Naive thymus-derived CD8-positive, alpha-beta T cell (primary cell): ENCODE measurements around the gene NPTXR. TPM values are rescaled to one million over a fixed set of nuclear protein-coding genes. Genes with fewer than 3 reads are reported as not detected.

Experiments
- ATAC-seq, 2 donors: fragments of 150-1000 bp; cut with Tn5 transposase in 1 of 2; sonication (Bioruptor Pico), chemical (Tn5 transposase) in 1 of 2; 1 replicate in 1 of 2; 2 replicates in 1 of 2; pipeline ENCODE4 v1.10.0; 2021; ENCODE audit warnings: mild to moderate bottlenecking in 2 of 2, moderate library complexity in 2 of 2
- POLR2A ChIA-PET: fragments of 350-600 bp; sonication (Branson Sonifier 250); formaldehyde crosslinking; loops from one replicate; lab custom pipeline; 2021; ENCODE audit warnings: antibody characterized with exemption; lab: Charles Lee
- DNase-seq, 10 donors: peaks; one replicate each; pipeline versions ENCODE4 v3.0.0 to v3.0.0-alpha.2; 2020 to 2022
- H3K27ac Mint-ChIP-seq, 10 donors: one replicate each; pipeline ENCODE4 v1.8.0; 2020 to 2022; ENCODE audit warnings: mild to moderate bottlenecking in 10 of 10, mixed read lengths in 10 of 10, moderate library complexity in 4 of 10, inconsistent platforms in 1 of 10
- H3K27me3 Mint-ChIP-seq, 5 donors: one replicate each; pipeline ENCODE4 v1.8.0; 2021 to 2022; ENCODE audit warnings: mixed read lengths in 5 of 5
- H3K36me3 Mint-ChIP-seq, 3 donors: one replicate each; pipeline ENCODE4 v1.8.0; 2020 to 2022; ENCODE audit warnings: mixed read lengths in 3 of 3, mild to moderate bottlenecking in 2 of 3, inconsistent platforms in 1 of 3
- H3K4me1 Mint-ChIP-seq, 4 donors: one replicate each; pipeline ENCODE4 v1.8.0; 2021 to 2022; ENCODE audit warnings: mixed read lengths in 4 of 4
- H3K4me3 Mint-ChIP-seq, 10 donors: one replicate each; pipeline ENCODE4 v1.8.0; 2020 to 2022; ENCODE audit warnings: mild to moderate bottlenecking in 10 of 10, mixed read lengths in 10 of 10, moderate library complexity in 6 of 10, inconsistent platforms in 1 of 10
- H3K9me3 Mint-ChIP-seq, 9 donors: one replicate each; pipeline ENCODE4 v1.8.0; 2020 to 2022; ENCODE audit warnings: mixed read lengths in 9 of 9, mild to moderate bottlenecking in 3 of 9, inconsistent platforms in 1 of 9, moderate library complexity in 1 of 9
- polyA plus RNA-seq, 3 donors: library from polyadenylated mRNA; unstranded; fragments of 300-500 nt; fragmentation: Illumina TruSeq; gene quantifications; one replicate each; pipeline ENCODE4 v1.2.3, GENCODE V29; 2021
- total RNA-seq, 8 experiments: library from RNA in 2 of 8; stranded (reverse) in 2 of 8; gene quantifications; one replicate each; pipeline ENCODE4 v1.2.3 and lab custom pipeline; 2021 to 2026

The NPTXR gene
- total RNA-seq (10 to 100 TPM; 11.3 to 12.6 TPM), polyA plus RNA-seq (1 to 10 TPM in 1 of 3 donors, under 1 TPM in 2; 0.73 to 1.1 (median 0.87) TPM), total RNA-seq (lab: John Stamatoyannopoulos, UW) (1.7 to 12.3 (median 7.3) reads per million in 6 experiments)

DNA sequence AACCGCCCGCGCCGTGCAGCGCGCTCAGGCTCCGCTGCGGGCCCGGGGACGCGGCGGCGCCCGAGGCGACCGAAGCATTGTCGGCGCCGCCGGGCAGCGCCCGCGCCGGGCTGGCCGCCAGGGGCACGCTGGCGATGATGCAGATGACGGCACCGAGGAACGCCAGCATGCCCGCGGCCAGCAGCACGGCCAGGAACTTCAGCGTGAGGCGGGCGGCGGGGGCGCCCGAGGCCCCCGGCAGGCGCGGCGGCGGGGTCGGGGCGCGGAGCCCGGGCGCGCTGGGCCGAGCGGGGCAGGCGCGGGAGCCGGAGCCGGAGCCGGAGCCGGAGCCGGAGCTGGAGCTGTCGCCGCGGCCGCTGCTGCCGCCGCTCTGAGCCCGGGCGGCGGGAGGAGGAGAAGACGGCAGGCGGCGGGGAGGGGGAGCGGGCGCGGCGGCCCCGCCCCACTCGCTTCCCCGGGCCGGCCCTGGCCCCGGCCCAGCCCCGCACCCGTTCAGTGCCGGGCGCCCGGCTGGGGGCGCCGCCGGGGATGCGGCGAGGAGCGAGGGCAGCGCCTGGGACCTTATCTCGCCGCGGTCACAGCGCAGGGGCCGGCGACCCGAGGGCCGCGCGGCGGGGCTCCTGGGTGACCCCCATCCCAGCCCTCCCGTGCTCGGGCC, at the start of gene NPTXR:
TSS of gene NPTXR (minus strand) at position 372 of the 658 bp plus-strand sequence.
- Mint-ChIP-seq H3K27me3 (peaks cover 0 to 24% (median 6%) of the 10 kb centered on the region in 5 donors), H3K9me3 (no peaks in the 10 kb centered on the region), H3K4me3 (peak within 1 kb of the TSS; percentile 74 to 90 (median 85)), H3K27ac (peak within 1 kb of the TSS in 7 of 10 donors; percentile 44 to 87 (median 71)), H3K36me3 (peaks cover 0 to 7% (median 0%) of the 10 kb centered on the region in 3 donors), H3K4me1 (peaks cover 19 to 32% (median 27%) of the 10 kb centered on the region in 4 donors)
- POLR2A ChIA-PET: interaction anchor here (0.7 to 6.2 kb wide), 16 partner anchors 9 to 159 kb away, joined by 3 to 57 read pairs (median 5); partner anchors contain the start of genes CBX6, GTPBP1 and SUN2
- peak; percentile 63 to 72 for ATAC-seq
- DNase-seq: peak in 8 of 10 donors; percentile 21 to 52 (median 39)

DNA sequence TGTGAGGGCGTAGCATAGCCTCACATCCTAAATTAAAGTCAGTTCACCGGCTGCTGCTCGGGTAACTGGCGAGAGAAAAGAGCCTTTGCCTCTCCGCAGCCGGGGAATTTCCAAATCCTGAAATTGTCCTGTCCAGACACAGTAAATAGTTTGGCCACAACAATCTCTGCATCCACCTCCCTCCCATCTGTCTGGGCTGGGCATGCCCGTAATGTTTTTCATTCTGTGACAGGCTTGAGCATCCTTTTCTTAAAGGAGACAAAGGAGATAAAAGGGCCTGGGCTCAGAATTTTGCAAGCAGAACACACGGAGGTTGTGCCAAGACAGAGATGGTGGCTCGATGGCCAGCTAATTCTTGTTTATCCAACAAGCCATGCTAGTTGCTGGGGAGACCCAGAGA, 47.4 kb upstream of the NPTXR start:
- no peak overlapping the region for H3K4me3 Mint-ChIP-seq
- ATAC-seq (no peak), DNase-seq (no peak)
- no peak overlapping the region for H3K27ac Mint-ChIP-seq
- H3K36me3 Mint-ChIP-seq: no peaks in the 10 kb centered on the region
- H3K9me3 Mint-ChIP-seq: no peaks in the 10 kb centered on the region
- H3K27me3 Mint-ChIP-seq: peaks cover 3 to 27% (median 8%) of the 10 kb centered on the region in 5 donors
- POLR2A ChIA-PET: no interaction called here
- H3K4me1 Mint-ChIP-seq: no peaks in the 10 kb centered on the region

DNA sequence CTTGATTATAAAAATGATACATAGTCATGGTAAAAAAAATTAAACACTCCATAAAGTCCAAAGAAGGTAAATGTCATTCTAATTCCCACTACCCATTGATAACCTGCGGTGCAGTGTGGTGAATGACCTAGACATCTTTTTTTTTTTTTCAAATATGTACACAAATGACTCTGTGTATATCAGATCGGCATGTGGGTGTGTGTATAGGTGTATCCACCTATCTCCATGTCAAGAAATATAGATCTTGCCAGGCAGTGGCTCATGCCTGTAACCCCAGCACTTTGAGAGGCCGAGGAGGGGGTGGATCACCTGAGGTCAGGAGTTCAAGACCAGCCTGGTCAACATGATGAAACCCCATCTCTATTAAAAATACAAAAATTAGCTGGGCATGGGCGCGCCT, 46.5 kb upstream of the NPTXR start:
- H3K27me3 Mint-ChIP-seq: peaks cover 3 to 23% (median 8%) of the 10 kb centered on the region in 5 donors
- H3K4me1 Mint-ChIP-seq: no peaks in the 10 kb centered on the region
- DNase-seq: no peak
- H3K4me3 Mint-ChIP-seq: no peak overlapping the region
- H3K36me3 Mint-ChIP-seq: no peaks in the 10 kb centered on the region
- ATAC-seq: no peak
- no peaks in the 10 kb centered on the region for H3K9me3 Mint-ChIP-seq
- no peak overlapping the region for H3K27ac Mint-ChIP-seq
- POLR2A ChIA-PET: no interaction called here

GRCh38 chr22:38886333-38886732, 42.5 kb upstream of the NPTXR start:
- Mint-ChIP-seq H3K4me3 (no peak overlapping the region), H3K27ac (no peak overlapping the region), H3K4me1 (peaks cover 16 to 32% (median 23%) of the 10 kb centered on the region in 4 donors), H3K9me3 (no peaks in the 10 kb centered on the region), H3K36me3 (no peaks in the 10 kb centered on the region), H3K27me3 (peaks cover 0 to 9% (median 0%) of the 10 kb centered on the region in 5 donors)
- POLR2A ChIA-PET: no interaction called here
- ATAC-seq (no peak), DNase-seq (no peak)

GRCh38 chr22:38882972-38883622, 39.3 kb upstream of the NPTXR start:
- H3K4me3 Mint-ChIP-seq: peak overlapping the region; percentile 28 to 81 (median 54)
- H3K27me3 Mint-ChIP-seq: peaks cover 0 to 7% (median 0%) of the 10 kb centered on the region in 5 donors
- H3K36me3 Mint-ChIP-seq: no peaks in the 10 kb centered on the region
- peak overlapping the region; percentile 60 to 90 (median 78) for H3K27ac Mint-ChIP-seq
- peak in 1 of 2 donors; percentile 42 for ATAC-seq
- peak in 1 of 10 donors; percentile 16 for DNase-seq
- H3K4me1 Mint-ChIP-seq: peaks cover 17 to 35% (median 25%) of the 10 kb centered on the region in 4 donors
- H3K9me3 Mint-ChIP-seq: no peaks in the 10 kb centered on the region
- POLR2A ChIA-PET: no interaction called here

DNA sequence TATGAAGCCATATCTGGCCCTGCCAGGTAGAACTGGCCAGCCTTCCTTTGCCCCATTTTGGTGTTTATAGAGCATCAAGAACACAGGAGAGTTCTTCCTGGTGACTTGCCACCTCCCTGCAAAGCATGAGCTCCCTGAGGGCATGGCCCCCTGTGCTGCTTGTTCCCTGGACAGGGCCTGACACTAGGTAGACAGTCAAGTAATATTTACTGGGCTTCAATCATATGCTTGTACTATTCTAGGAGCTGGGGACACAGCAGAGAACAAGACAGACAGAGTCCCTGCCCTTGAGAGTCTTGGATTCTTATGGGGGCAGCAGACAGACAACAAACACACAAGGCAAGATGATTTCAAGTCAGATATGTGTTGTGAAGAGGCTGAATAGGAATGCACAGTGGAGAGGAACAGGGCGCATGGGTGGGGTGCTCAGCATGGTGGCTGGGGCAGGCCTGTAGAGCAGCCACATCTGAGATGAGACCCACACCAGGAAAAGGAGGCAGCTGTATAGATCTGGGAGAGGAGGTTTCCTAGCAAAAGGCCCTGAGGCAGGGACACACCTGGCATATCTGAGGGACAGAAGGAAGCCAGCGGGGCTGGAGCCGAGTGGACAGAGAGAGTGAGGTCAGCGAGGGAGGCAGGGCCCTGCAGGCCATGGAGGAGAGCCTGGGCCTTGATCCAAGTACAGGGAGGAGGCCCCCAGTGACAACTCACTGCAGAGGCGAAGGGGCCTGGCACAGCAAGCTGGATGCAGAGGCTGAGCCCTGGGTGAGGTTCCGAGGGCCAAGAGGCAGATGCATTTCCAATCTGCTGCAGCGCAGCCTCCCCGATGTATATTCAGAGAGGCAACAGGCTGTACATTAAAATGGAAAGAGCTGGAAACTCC, 38.4 kb upstream of the NPTXR start:
- Mint-ChIP-seq H3K36me3 (no peaks in the 10 kb centered on the region), H3K27me3 (peaks cover 0 to 5% (median 0%) of the 10 kb centered on the region in 5 donors), H3K27ac (peak overlapping the region; percentile 59 to 90 (median 76)), H3K4me3 (peak overlapping the region in 9 of 10 donors; percentile 20 to 81 (median 50)), H3K4me1 (peaks cover 17 to 35% (median 25%) of the 10 kb centered on the region in 4 donors), H3K9me3 (no peaks in the 10 kb centered on the region)
- no peak for DNase-seq
- POLR2A ChIA-PET: no interaction called here
- ATAC-seq: no peak

DNA sequence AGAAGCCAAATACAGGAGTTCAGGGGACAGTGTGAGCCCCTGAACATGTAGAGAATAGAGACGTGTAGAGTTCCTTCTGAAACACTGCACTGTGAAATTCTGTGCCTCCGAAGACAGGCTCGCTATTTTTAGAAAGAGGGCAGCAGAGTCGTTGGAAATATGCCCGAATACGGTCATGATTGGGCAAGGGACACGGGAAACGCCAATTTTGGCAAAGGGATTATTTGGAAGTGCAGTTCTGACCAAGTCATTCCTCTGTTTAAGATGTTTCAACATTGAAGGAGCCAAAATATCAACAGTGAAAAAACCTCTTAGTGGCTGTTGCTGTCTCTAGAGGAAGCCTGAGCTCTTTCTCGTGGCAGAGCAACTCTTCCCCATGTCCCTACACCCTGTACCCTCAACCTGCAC, 37.6 kb upstream of the NPTXR start:
- DNase-seq (no peak), ATAC-seq (no peak)
- no peaks in the 10 kb centered on the region for H3K9me3 Mint-ChIP-seq
- peaks cover 0 to 8% (median 0%) of the 10 kb centered on the region in 5 donors for H3K27me3 Mint-ChIP-seq
- peak overlapping the region in 2 of 10 donors; percentile 13 to 62 for H3K4me3 Mint-ChIP-seq
- peak overlapping the region in 6 of 10 donors; percentile 42 to 70 (median 55) for H3K27ac Mint-ChIP-seq
- POLR2A ChIA-PET: interaction anchor here (0.7 kb wide), 1 partner anchor 9 kb away, joined by 4 read pairs; no protein-coding TSS in a partner anchor
- H3K36me3 Mint-ChIP-seq: no peaks in the 10 kb centered on the region
- peaks cover 17 to 35% (median 25%) of the 10 kb centered on the region in 4 donors for H3K4me1 Mint-ChIP-seq

GRCh38 chr22:38879961-38880360, 36.1 kb upstream of the NPTXR start:
- Mint-ChIP-seq H3K4me3 (no peak overlapping the region), H3K27ac (no peak overlapping the region), H3K9me3 (no peaks in the 10 kb centered on the region), H3K27me3 (peaks cover 0 to 11% (median 0%) of the 10 kb centered on the region in 5 donors), H3K36me3 (no peaks in the 10 kb centered on the region), H3K4me1 (peaks cover 17 to 35% (median 25%) of the 10 kb centered on the region in 4 donors)
- POLR2A ChIA-PET: no interaction called here
- ATAC-seq (no peak), DNase-seq (no peak)

GRCh38 chr22:38879108-38879729, 35.4 kb upstream of the NPTXR start:
- no peak for ATAC-seq
- Mint-ChIP-seq H3K9me3 (no peaks in the 10 kb centered on the region), H3K36me3 (no peaks in the 10 kb centered on the region), H3K27me3 (peaks cover 0 to 14% (median 0%) of the 10 kb centered on the region in 5 donors), H3K27ac (no peak overlapping the region), H3K4me1 (peaks cover 19 to 36% (median 28%) of the 10 kb centered on the region in 4 donors), H3K4me3 (no peak overlapping the region)
- no peak for DNase-seq
- POLR2A ChIA-PET: no interaction called here

DNA sequence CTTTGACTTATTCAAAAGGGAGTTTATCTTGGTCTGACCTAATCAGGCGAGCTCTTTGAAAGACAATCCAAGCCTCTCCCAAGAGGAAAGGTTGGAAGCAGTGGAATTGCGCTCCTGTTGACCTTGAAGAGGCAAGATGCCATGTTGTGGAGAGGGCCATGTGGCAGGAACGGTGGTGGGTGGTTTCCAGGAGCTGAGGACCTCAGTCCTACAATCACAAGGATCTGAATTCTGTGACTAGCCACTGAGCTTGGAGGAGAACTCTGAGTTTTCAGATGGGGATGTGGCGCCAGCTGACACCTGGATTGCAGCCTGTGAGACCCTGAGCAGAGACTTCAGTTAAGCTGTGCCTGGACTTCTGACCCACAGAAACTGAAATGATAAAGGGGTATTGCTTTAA, 34.2 kb upstream of the NPTXR start:
- peaks cover 24 to 36% (median 34%) of the 10 kb centered on the region in 4 donors for H3K4me1 Mint-ChIP-seq
- H3K9me3 Mint-ChIP-seq: no peaks in the 10 kb centered on the region
- ATAC-seq (no peak), DNase-seq (no peak)
- POLR2A ChIA-PET: interaction anchor here (0.7 kb wide), 1 partner anchor 442 kb away, joined by 3 read pairs; no protein-coding TSS in a partner anchor
- peak overlapping the region in 1 of 10 donors; percentile 31 for H3K27ac Mint-ChIP-seq
- H3K4me3 Mint-ChIP-seq: no peak overlapping the region
- H3K36me3 Mint-ChIP-seq: no peaks in the 10 kb centered on the region
- H3K27me3 Mint-ChIP-seq: peaks cover 0 to 14% (median 0%) of the 10 kb centered on the region in 5 donors

DNA sequence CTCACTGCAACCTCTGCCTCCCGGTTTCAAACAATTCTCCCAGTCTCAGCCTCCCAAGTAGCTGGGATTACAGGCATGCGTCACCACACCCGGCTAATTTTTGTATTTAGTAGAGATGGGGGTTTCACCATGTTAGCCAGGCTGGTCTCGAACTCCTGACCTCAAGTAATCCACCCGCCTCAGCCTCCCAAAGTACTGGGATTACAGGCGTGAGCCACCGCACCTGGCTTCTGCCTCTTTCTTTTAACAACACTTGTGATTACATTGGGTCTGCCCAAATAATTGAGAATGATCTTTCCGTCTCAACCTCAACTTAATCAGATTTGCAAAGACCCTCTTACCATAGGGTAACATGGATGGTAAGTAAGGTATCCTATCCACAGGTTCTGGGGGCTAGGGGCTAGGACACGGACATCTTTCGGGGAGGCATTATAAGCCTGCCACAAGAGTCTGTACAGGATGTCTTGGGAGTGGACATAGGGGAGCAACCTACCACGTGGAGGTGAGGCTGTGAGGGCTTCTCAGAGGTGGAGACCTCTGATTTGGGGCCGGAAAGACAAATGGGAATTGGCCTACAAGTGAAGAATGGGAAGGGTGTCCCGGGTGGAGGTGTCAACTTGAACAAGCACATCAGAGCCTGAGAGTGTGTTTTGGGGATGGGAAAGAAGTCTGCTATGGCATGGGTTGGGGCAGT, 30.8 kb upstream of the NPTXR start:
- ATAC-seq: no peak
- POLR2A ChIA-PET: no interaction called here
- Mint-ChIP-seq H3K4me1 (peaks cover 22 to 41% (median 38%) of the 10 kb centered on the region in 4 donors), H3K9me3 (no peaks in the 10 kb centered on the region), H3K27me3 (peaks cover 0 to 11% (median 0%) of the 10 kb centered on the region in 5 donors), H3K27ac (peak overlapping the region in 8 of 10 donors; percentile 7 to 94 (median 68)), H3K4me3 (peak overlapping the region in 7 of 10 donors; percentile 52 to 96 (median 80)), H3K36me3 (peaks cover 0 to 2% (median 0%) of the 10 kb centered on the region in 3 donors)
- no peak for DNase-seq
